ENCODE results near the gene CMSS1. TPM values are rescaled to one million over a fixed set of nuclear protein-coding genes. Genes with fewer than 3 reads are reported as not detected.
"Not testable (repeated sequence)": the region's sequence is repeated elsewhere in the genome, so short reads cannot be mapped to it uniquely, and the experiment has no call there.

The CMSS1 gene
- total and polyA plus RNA-seq, 7 experiments from 2014 or later: 14.9 to 47.7 (median 18.4) TPM

DNA sequence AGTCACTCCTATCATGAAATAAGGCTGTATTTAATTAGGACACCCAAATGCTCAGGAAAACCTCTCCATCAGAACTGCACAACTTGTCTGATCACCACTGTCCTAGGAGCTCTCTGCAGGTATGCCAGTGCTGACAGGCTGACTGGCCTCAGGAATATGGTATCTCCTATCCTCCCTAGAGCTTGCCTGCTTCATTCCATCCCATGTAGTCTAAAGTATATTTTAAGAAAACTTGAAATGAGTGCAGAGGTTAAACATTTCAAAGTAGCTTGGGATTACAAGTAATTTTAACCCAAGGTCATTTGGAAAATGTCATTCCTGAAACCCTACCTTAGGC lies 273.0 kb downstream of the CMSS1 start:
- H3K4me1 ChIP-seq (ENCODE audit: control insufficient read depth in 2 of 2, insufficient read depth in 2 of 2, low read length in 2 of 2): no peaks in the 10 kb centered on the region
- Mint-ChIP-seq H3K4me1 (peaks cover 0 to 38% (median 0%) of the 10 kb centered on the region in 7 donors), H3K27ac (no peak overlapping the region), H3K4me3 (no peak overlapping the region), H3K27me3 (peaks cover 0 to 3% (median 0%) of the 10 kb centered on the region in 5 donors), H3K9me3 (no peaks in the 10 kb centered on the region), H3K36me3 (peaks cover 0 to 13% (median 3%) of the 10 kb centered on the region in 5 donors)
- POLR2A ChIA-PET: no interaction called here
- CTCF ChIA-PET: no interaction called here
- ATAC-seq: no peak
- no peak overlapping the region for H3K27ac ChIP-seq (ENCODE audit: low read depth, low read length)
- H3K4me3 ChIP-seq (ENCODE audit: low read length): no peak overlapping the region
- intact Hi-C loops (cut with micrococcal nuclease): loop anchor here in 1 of 2 donors (1.0 kb wide), 1 partner anchor 21 kb away; no protein-coding TSS in a partner anchor
- no peaks in the 10 kb centered on the region for H3K36me3 ChIP-seq (ENCODE audit: control insufficient read depth in 2 of 3, insufficient read depth in 3 of 3, low read length in 3 of 3)
- no peak for DNase-seq
- no peaks in the 10 kb centered on the region for H3K9me3 ChIP-seq (ENCODE audit: control insufficient read depth in 2 of 3, low read length in 3 of 3)
- H3K27me3 ChIP-seq (ENCODE audit: control insufficient read depth in 2 of 2, insufficient read depth in 2 of 2, low read length in 2 of 2): no peaks in the 10 kb centered on the region

DNA sequence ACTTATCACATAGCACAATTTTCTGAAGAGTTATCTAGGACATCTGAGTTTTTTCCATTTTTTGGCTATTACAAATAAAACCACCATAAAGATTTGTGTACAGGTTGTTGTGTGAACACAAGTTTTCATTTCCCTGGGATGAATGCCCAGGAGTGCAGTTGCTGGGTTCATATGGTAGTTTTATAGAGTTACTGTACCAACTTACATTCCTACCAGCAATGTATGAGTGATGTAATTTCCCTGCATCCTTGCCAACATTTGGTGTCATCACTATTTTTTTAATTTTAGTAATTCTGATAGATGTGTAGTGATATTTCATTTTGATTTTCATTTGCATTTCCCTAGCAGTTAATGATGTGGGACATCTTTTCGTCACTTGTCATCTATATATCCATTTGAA lies 276.2 kb downstream of the CMSS1 start:
- POLR2A ChIA-PET: no interaction called here
- H3K27ac Mint-ChIP-seq: no peak overlapping the region
- H3K27ac ChIP-seq (ENCODE audit: low read depth, low read length): no peak overlapping the region
- peaks cover 0 to 36% (median 0%) of the 10 kb centered on the region in 7 donors for H3K4me1 Mint-ChIP-seq
- H3K4me3 ChIP-seq (ENCODE audit: low read length): no peak overlapping the region
- no peak for ATAC-seq
- H3K36me3 Mint-ChIP-seq: peaks cover 0 to 11% (median under 1%) of the 10 kb centered on the region in 5 donors
- no peaks in the 10 kb centered on the region for H3K9me3 Mint-ChIP-seq
- no peak overlapping the region for H3K4me3 Mint-ChIP-seq
- CTCF ChIA-PET: no interaction called here
- DNase-seq: no peak
- H3K9me3 ChIP-seq (ENCODE audit: control insufficient read depth in 2 of 3, low read length in 3 of 3): no peaks in the 10 kb centered on the region
- H3K4me1 ChIP-seq (ENCODE audit: control insufficient read depth in 2 of 2, insufficient read depth in 2 of 2, low read length in 2 of 2): no peaks in the 10 kb centered on the region
- H3K27me3 ChIP-seq (ENCODE audit: control insufficient read depth in 2 of 2, insufficient read depth in 2 of 2, low read length in 2 of 2): no peaks in the 10 kb centered on the region
- intact Hi-C loops (cut with micrococcal nuclease): no loop called here
- no peaks in the 10 kb centered on the region for H3K27me3 Mint-ChIP-seq
- no peaks in the 10 kb centered on the region for H3K36me3 ChIP-seq (ENCODE audit: control insufficient read depth in 2 of 3, insufficient read depth in 3 of 3, low read length in 3 of 3)

DNA sequence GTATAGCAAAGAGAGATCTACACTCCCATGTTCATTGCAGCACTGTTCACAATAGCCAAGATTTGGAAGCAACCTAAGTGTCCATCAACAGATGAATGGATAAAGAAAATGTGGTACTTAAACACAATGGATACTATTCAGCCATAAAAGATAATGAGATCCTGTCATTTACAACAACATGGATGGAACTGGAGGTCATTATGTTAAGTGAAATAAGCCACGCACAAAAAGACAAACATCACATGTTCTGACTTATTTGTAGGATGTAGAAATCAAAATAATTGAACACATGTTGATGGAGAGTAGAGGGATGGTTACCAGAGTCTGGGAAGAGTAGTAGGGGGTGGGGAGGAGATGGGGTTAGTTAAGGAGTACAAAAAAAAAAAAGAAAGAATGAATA lies 278.6 kb downstream of the CMSS1 start:
- H3K27ac Mint-ChIP-seq; H3K27me3 Mint-ChIP-seq; DNase-seq; intact Hi-C loops (cut with micrococcal nuclease); H3K4me3 Mint-ChIP-seq; H3K27ac ChIP-seq (ENCODE audit: low read depth, low read length); POLR2A ChIA-PET; H3K27me3 ChIP-seq (ENCODE audit: control insufficient read depth in 2 of 2, insufficient read depth in 2 of 2, low read length in 2 of 2); H3K9me3 ChIP-seq (ENCODE audit: control insufficient read depth in 2 of 3, low read length in 3 of 3); ATAC-seq; H3K4me1 ChIP-seq (ENCODE audit: control insufficient read depth in 2 of 2, insufficient read depth in 2 of 2, low read length in 2 of 2); H3K9me3 Mint-ChIP-seq; H3K4me3 ChIP-seq (ENCODE audit: low read length); H3K36me3 ChIP-seq (ENCODE audit: control insufficient read depth in 2 of 3, insufficient read depth in 3 of 3, low read length in 3 of 3); CTCF ChIA-PET: not testable (repeated sequence)
- H3K36me3 Mint-ChIP-seq: peaks cover 4 to 23% (median 14%) of the 10 kb centered on the region in 5 donors
- peaks cover 0 to 18% (median 0%) of the 10 kb centered on the region in 7 donors for H3K4me1 Mint-ChIP-seq

DNA sequence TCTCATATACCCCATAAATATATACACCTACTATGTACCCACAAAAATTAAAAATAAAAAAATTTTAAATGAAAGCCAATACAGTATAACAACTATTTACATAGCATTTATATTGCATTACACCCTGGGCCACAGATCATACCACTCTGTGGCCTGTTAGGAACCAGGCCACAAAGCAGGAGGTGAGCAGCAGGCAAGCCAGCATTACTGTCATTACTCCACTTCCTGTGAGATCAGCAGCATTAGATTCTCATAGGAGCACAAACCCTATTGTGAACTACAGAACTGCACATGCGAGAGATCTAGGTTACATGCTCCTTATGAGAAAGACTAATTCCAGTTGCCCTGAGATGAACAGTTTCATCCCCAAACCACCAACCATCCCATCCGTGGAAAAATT lies 279.2 kb downstream of the CMSS1 start:
- ChIA-PET POLR2A (no interaction called here), CTCF (no interaction called here)
- ATAC-seq (no peak), DNase-seq (no peak)
- intact Hi-C loops (cut with micrococcal nuclease): no loop called here
- Mint-ChIP-seq H3K4me3 (no peak overlapping the region), H3K27me3 (no peaks in the 10 kb centered on the region), H3K9me3 (peaks cover 0 to 10% (median 2%) of the 10 kb centered on the region in 11 donors), H3K4me1 (peaks cover 0 to 18% (median 0%) of the 10 kb centered on the region in 7 donors), H3K36me3 (peaks cover 4 to 24% (median 15%) of the 10 kb centered on the region in 5 donors), H3K27ac (no peak overlapping the region)
- Histone ChIP-seq H3K27ac (ENCODE audit: low read depth, low read length) (no peak overlapping the region), H3K36me3 (ENCODE audit: control insufficient read depth in 2 of 3, insufficient read depth in 3 of 3, low read length in 3 of 3) (no peaks in the 10 kb centered on the region), H3K4me1 (ENCODE audit: control insufficient read depth in 2 of 2, insufficient read depth in 2 of 2, low read length in 2 of 2) (no peaks in the 10 kb centered on the region), H3K9me3 (ENCODE audit: control insufficient read depth in 2 of 3, low read length in 3 of 3) (no peaks in the 10 kb centered on the region), H3K4me3 (ENCODE audit: low read length) (no peak overlapping the region), H3K27me3 (ENCODE audit: control insufficient read depth in 2 of 2, insufficient read depth in 2 of 2, low read length in 2 of 2) (no peaks in the 10 kb centered on the region)

DNA sequence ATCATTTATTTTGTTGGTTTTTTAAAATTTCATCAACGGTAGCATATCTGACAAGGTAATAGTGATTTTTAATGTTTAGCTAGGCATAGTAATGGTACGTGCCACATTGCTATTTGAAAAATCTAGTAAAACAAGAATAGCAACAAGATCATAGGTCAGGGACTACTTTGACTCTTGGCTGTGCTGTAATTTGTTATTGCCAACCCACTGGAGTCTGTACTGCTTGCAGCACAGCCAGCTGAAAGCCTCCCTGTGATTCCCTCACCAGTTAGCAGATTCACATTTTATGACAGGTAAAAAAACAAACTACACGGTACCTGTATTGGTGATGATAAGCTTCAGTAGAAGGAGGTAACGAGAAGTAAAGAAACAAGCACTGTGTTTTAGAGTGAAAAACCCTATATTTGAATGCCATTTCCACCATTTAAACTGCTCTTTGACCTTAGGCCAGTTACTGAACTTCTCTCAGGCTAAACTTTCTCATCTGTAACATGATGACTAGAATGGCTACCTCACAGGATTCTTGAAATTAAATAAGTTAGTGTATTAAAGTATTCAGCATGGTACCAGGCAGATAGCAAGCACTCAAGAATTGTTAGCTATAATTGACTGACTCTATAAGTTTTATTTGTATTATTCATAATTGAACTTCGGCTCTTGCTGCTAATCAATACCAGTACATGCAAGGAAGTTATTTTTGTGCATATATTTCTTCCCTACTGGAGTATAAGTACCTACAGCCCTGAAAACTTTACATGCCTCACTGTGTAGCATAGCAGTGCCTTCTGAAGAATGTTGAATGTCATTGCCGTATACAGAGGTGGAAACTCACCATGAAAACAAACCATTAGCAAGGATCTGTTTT lies 280.5 kb downstream of the CMSS1 start:
- Mint-ChIP-seq H3K27ac (no peak overlapping the region), H3K9me3 (peaks cover 0 to 10% (median 2%) of the 10 kb centered on the region in 11 donors), H3K36me3 (peaks cover 4 to 31% (median 22%) of the 10 kb centered on the region in 5 donors), H3K4me1 (peaks cover 0 to 18% (median 0%) of the 10 kb centered on the region in 7 donors), H3K4me3 (no peak overlapping the region), H3K27me3 (no peaks in the 10 kb centered on the region)
- Histone ChIP-seq H3K4me1 (ENCODE audit: control insufficient read depth in 2 of 2, insufficient read depth in 2 of 2, low read length in 2 of 2) (no peaks in the 10 kb centered on the region), H3K27ac (ENCODE audit: low read depth, low read length) (no peak overlapping the region), H3K36me3 (ENCODE audit: control insufficient read depth in 2 of 3, insufficient read depth in 3 of 3, low read length in 3 of 3) (no peaks in the 10 kb centered on the region), H3K9me3 (ENCODE audit: control insufficient read depth in 2 of 3, low read length in 3 of 3) (no peaks in the 10 kb centered on the region), H3K4me3 (ENCODE audit: low read length) (no peak overlapping the region), H3K27me3 (ENCODE audit: control insufficient read depth in 2 of 2, insufficient read depth in 2 of 2, low read length in 2 of 2) (no peaks in the 10 kb centered on the region)
- POLR2A ChIA-PET: no interaction called here
- DNase-seq (no peak), ATAC-seq (no peak)
- CTCF ChIA-PET: no interaction called here
- intact Hi-C loops (cut with micrococcal nuclease): no loop called here

DNA sequence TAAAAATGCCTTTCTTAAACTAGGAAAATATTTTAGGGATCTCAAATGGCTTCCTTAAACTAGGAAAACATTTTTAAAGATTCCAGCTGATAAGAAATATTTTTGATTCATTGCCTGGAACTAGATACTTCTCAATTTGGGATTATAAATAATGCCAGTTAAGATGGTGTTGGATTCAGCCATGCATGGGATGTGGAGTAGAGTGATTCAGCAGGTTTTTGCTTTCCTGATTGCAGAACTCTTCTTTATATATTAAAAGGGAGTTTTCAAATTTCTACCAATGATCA lies 281.1 kb downstream of the CMSS1 start:
- DNase-seq (no peak), ATAC-seq (no peak)
- H3K27ac Mint-ChIP-seq: no peak overlapping the region
- no peaks in the 10 kb centered on the region for H3K27me3 ChIP-seq (ENCODE audit: control insufficient read depth in 2 of 2, insufficient read depth in 2 of 2, low read length in 2 of 2)
- CTCF ChIA-PET: no interaction called here
- intact Hi-C loops (cut with micrococcal nuclease): no loop called here
- H3K9me3 Mint-ChIP-seq: peaks cover 0 to 10% (median 2%) of the 10 kb centered on the region in 11 donors
- peaks cover 4 to 33% (median 25%) of the 10 kb centered on the region in 5 donors for H3K36me3 Mint-ChIP-seq
- no peaks in the 10 kb centered on the region for H3K9me3 ChIP-seq (ENCODE audit: control insufficient read depth in 2 of 3, low read length in 3 of 3)
- no peaks in the 10 kb centered on the region for H3K27me3 Mint-ChIP-seq
- no peak overlapping the region for H3K4me3 Mint-ChIP-seq
- H3K27ac ChIP-seq (ENCODE audit: low read depth, low read length): no peak overlapping the region
- H3K4me1 Mint-ChIP-seq: peaks cover 0 to 18% (median 0%) of the 10 kb centered on the region in 7 donors
- H3K36me3 ChIP-seq (ENCODE audit: control insufficient read depth in 2 of 3, insufficient read depth in 3 of 3, low read length in 3 of 3): no peaks in the 10 kb centered on the region
- POLR2A ChIA-PET: no interaction called here
- no peak overlapping the region for H3K4me3 ChIP-seq (ENCODE audit: low read length)
- H3K4me1 ChIP-seq (ENCODE audit: control insufficient read depth in 2 of 2, insufficient read depth in 2 of 2, low read length in 2 of 2): no peaks in the 10 kb centered on the region

DNA sequence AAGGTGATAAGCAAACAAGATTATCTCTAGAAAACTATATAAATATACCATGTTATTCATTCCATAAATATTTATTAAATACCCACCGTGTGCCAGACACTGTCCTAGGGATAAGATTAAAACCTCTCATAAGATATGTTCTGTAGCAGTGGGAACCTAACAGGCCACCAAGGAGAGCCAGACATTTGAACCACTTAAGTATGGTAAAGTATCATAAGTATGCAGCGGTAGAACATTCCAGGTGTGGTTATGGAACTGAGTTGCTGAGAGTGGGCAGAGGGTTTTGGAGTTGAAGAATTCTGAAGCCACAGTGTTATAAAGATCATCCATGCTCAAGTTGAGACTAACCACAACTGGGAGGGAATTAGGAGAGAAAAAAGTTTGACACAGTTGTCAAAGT lies 282.0 kb downstream of the CMSS1 start:
- Mint-ChIP-seq H3K27ac (no peak overlapping the region), H3K9me3 (peaks cover 0 to 10% (median 2%) of the 10 kb centered on the region in 11 donors), H3K4me3 (no peak overlapping the region), H3K4me1 (peaks cover 0 to 25% (median 0%) of the 10 kb centered on the region in 7 donors), H3K27me3 (no peaks in the 10 kb centered on the region), H3K36me3 (peaks cover 4 to 34% (median 26%) of the 10 kb centered on the region in 5 donors)
- ChIA-PET POLR2A (no interaction called here), CTCF (no interaction called here)
- ATAC-seq (no peak), DNase-seq (no peak)
- H3K36me3 ChIP-seq (ENCODE audit: control insufficient read depth in 2 of 3, insufficient read depth in 3 of 3, low read length in 3 of 3): no peaks in the 10 kb centered on the region
- no peak overlapping the region for H3K4me3 ChIP-seq (ENCODE audit: low read length)
- no peaks in the 10 kb centered on the region for H3K4me1 ChIP-seq (ENCODE audit: control insufficient read depth in 2 of 2, insufficient read depth in 2 of 2, low read length in 2 of 2)
- no peaks in the 10 kb centered on the region for H3K27me3 ChIP-seq (ENCODE audit: control insufficient read depth in 2 of 2, insufficient read depth in 2 of 2, low read length in 2 of 2)
- H3K27ac ChIP-seq (ENCODE audit: low read depth, low read length): no peak overlapping the region
- intact Hi-C loops (cut with micrococcal nuclease): no loop called here
- H3K9me3 ChIP-seq (ENCODE audit: control insufficient read depth in 2 of 3, low read length in 3 of 3): no peaks in the 10 kb centered on the region

All from naive thymus-derived CD4-positive, alpha-beta T cell (primary cell).